ENCODE results near the gene SH2D4B.

GRCh38 chr10:80598084-80598798 is 60.5 kb downstream of the SH2D4B start:
- TF ChIP-seq ZFP3 (CRISPR knock-in tag; IDR thresholded peaks at IDR 0.05) (no peak), ARNTL (CRISPR knock-in tag; IDR thresholded peaks at IDR 0.05; ENCODE audit: borderline replicate concordance, low read depth) (no peak), CSRNP3 (CRISPR knock-in tag; IDR thresholded peaks at IDR 0.05) (no peak), ZNF565 (CRISPR knock-in tag; conservative IDR thresholded peaks at IDR 0.05; ENCODE audit: low read depth) (no peak), PATZ1 (CRISPR knock-in tag; IDR thresholded peaks at IDR 0.05; ENCODE audit: borderline replicate concordance) (no peak), RARB (CRISPR knock-in tag; IDR thresholded peaks at IDR 0.05) (no peak), SNAI2 (CRISPR knock-in tag; IDR thresholded peaks at IDR 0.05) (no peak), TSHZ2 (CRISPR knock-in tag; IDR thresholded peaks at IDR 0.05) (peak; percentile 73), BACH2 (CRISPR knock-in tag; IDR thresholded peaks at IDR 0.05; ENCODE audit: borderline replicate concordance) (no peak), CSDC2 (CRISPR knock-in tag; IDR thresholded peaks at IDR 0.05) (no peak)
